HUES48 (cell line): Measurements from ENCODE around the gene GTF2I.
"Not testable (repeated sequence)": the region's sequence is repeated elsewhere in the genome, so short reads cannot be mapped to it uniquely, and the experiment has no call there.

Experiments
- H3K27ac ChIP-seq: one replicate; pipeline ENCODE4 v1.7.0; 2013; ENCODE audit warnings: low read depth, low read length, inconsistent platforms
- H3K27me3 ChIP-seq: 2 replicates; pipeline ENCODE4 v1.6.1; 2013; ENCODE audit warnings: mild to moderate bottlenecking, low read length; ENCODE audit not compliant: control insufficient read depth, insufficient read depth
- H3K36me3 ChIP-seq: 2 replicates; pipeline ENCODE4 v1.6.1; 2013; ENCODE audit warnings: low read length; ENCODE audit not compliant: control insufficient read depth, insufficient read depth
- H3K4me1 ChIP-seq: 2 replicates; pipeline ENCODE4 v1.6.1; 2013; ENCODE audit warnings: mild to moderate bottlenecking, low read length; ENCODE audit not compliant: control insufficient read depth, insufficient read depth
- H3K4me3 ChIP-seq: 2 replicates; pipeline ENCODE4 v1.5.1; 2013; ENCODE audit warnings: mild to moderate bottlenecking, low read depth, low read length
- H3K9ac ChIP-seq: 2 replicates; pipeline ENCODE4 v1.6.1; 2013; ENCODE audit warnings: mild to moderate bottlenecking, low read depth, low read length, moderate library complexity
- H3K9me3 ChIP-seq: 2 replicates; pipeline ENCODE4 v1.6.1; 2013; ENCODE audit warnings: low read length; ENCODE audit not compliant: control insufficient read depth, insufficient read depth

The GTF2I gene

DNA sequence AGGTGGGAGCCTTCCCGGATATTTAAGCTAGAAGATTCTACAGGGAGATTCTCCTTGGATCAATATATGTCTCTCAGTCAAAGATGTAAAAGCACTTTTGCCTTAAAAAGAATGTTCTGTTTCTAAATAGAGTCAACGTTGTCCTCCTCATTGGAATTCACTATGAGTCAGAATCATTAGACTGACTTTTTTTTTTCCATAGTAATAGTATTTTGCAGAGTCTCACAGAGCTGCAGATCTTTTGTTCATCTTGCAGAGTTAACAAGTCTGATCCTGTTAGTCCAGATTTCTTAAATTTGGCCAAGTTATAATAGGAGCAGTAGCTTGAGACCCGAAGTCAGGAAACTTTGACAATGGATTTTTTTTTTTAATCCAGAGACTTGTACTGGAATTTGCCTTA lies 101.5 kb downstream of the GTF2I start:
- H3K27ac ChIP-seq, H3K9ac ChIP-seq, H3K36me3 ChIP-seq, H3K27me3 ChIP-seq, H3K9me3 ChIP-seq, H3K4me1 ChIP-seq, H3K4me3 ChIP-seq: not testable (repeated sequence)

DNA sequence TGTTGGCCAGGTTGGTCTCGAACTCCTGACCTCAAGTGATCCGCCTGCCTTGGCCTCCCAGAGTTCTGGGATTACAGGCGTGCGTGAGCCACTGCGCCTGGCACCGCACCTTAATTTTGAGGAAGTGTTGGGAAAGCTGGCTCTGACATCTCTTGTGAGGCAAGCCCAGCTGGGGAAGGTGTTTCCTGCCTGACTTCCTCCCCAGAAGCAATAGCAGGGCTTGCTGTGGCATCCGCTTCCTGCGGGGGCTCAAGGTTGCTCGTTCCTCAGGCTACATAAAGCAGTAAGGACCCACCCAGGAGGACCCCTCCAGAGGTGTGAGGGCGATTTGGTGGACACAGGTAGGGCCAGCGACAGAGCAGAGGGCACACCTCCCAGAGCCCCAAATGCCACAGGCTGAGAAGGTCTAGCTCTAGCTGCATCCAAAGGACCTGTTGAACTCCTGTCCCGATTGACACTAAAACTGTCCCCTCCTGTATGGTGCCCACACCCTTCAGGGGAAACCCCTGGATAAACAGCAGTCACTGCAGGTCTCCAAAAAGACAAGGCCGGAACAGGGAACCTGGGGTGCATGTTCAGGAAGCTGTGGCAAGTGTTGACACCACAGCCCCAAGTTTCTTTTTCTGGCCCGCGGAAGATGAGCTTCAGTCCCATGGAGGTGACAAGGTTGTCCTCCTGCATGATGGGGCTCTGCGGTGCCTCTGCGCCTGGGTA lies 107.8 kb downstream of the GTF2I start:
- H3K27me3 ChIP-seq, H3K4me3 ChIP-seq, H3K9me3 ChIP-seq, H3K27ac ChIP-seq, H3K9ac ChIP-seq, H3K36me3 ChIP-seq, H3K4me1 ChIP-seq: not testable (repeated sequence)

DNA sequence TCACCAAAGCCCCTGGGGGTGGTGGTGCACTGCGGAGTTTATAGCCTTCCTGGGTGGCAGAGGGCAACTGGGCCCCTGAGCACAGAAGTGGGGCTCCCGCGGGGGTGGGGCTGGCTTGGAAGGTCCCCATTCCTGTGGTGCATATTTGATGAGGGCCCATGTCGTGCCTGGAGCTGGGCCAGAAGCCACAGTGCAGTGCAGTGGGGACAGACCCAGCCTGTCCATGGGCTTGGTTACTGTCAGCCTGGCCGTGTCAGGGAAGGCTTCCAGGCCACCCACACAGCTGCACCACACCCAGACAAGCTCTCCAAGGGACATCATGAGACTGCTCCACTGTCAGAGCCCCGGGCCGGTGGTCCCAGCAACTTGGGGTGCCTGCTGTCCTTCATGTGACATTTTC lies 109.0 kb downstream of the GTF2I start:
- H3K9ac ChIP-seq: not testable (repeated sequence)

DNA sequence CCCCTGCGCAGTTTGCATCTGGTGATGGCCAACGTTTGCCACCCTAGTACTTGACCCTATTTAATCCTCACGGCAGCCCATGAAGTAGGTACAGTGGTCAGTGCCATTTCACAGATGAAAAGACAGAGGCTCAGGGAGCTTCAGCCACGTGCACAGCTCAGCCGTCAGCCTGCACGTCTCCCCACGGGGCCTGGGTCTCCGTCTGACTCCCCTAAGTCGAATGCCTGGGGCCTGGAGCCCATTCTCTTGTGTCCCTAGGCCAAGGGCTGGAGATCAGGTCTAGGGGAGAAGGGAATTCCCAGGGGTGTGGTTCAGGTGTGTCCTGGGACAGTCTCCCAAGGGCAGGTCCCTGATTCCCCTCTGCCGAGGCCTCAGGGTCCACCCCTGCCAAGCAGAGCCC lies 109.5 kb downstream of the GTF2I start:
- not testable (repeated sequence) for H3K27ac ChIP-seq, H3K4me1 ChIP-seq, H3K9ac ChIP-seq, H3K36me3 ChIP-seq, H3K9me3 ChIP-seq, H3K27me3 ChIP-seq, H3K4me3 ChIP-seq

More for the DNA sequence above, 109.0 kb downstream of the GTF2I start:
- not testable (repeated sequence) for H3K4me1 ChIP-seq, H3K27ac ChIP-seq, H3K9me3 ChIP-seq, H3K4me3 ChIP-seq, H3K36me3 ChIP-seq, H3K27me3 ChIP-seq

DNA sequence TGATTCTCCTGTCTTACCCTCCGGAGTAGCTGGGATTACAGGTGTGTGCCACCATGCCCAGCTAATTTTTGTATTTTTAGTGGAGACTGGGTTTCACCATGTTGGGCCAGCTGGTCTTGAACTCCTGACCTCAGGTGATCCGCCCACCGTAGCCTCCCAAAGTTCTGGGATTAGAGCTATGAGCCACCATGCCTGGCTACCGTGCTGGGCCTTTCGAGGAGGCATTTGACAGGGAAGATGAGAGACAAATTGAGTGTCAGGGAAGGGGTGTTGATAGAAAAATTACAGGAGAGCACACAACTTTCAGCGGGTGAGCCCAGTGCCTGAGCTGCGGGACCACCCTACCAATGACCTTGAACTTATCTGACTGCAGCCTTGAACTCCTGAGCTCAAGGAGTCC lies 112.5 kb downstream of the GTF2I start:
- not testable (repeated sequence) for H3K9ac ChIP-seq, H3K27me3 ChIP-seq, H3K4me3 ChIP-seq, H3K27ac ChIP-seq, H3K4me1 ChIP-seq, H3K36me3 ChIP-seq, H3K9me3 ChIP-seq

DNA sequence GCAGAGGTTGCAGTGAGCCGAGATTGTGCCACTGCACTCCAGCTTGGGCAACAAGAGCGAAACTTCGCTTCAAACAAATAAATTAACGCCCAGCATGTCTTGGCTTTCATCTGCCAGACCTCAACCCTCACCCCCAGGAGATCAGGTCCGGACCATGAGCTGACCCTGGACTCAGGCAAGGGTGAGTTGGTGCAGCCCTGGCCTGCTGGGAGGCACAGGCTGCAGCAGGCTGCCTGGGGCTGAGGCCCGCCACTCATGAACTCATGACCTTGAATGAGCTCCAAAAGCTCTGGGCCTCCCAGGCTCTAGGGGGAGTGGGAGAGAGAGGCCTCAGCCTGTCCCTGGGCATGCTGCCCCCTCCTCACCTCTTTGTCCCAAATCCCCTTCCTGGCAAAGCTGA lies 114.6 kb downstream of the GTF2I start:
- not testable (repeated sequence) for H3K4me1 ChIP-seq, H3K27me3 ChIP-seq, H3K4me3 ChIP-seq, H3K9ac ChIP-seq, H3K27ac ChIP-seq, H3K9me3 ChIP-seq, H3K36me3 ChIP-seq

DNA sequence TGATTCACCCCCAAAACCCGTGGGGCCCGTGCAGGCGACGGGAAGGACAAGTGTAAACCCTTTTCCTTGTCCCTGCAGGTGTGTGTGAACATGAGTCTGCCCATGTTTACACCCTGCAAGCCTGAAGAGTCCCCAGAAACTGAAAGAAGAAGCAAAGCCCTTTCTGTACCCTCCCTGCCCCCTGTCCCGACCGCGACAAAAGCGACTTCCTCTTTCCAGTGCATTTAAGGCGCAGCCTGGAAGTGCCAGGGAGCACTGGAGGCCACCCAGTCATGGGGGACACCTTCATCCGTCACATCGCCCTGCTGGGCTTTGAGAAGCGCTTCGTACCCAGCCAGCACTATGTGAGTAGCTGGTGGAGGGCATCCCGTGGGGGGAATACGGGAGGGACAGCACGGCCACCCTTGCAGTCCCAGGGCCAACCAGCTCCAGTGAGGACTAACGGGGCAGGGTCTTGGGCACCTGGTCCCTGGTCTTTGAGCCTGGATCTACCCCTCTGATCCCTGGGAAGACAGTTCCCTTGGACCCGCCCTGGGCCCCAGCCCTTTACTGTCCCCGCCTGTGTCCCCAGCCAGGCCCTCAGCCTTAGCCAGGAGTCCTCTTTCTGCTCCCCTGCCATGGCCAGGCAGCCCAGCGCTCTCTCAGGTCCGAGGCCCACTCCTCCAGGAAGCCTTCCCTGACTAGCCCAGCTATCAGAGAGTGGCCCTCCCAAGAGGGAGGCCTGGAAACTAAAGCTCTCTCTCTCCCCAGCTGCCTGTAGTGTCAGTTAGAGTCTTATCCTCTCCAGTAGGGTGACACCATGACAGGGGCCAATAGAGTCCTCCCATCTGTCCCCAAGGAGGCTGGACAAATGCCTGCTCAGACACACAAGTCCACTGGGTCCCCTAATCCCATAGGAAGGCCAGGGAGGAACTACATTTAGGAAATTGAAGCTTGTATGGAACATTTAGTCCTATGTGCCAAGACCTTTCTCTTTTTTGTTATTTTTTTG lies 116.5 kb downstream of the GTF2I start, which contains the start of gene NCF1:
TSS of gene NCF1 (plus strand) at position 252 of the 991 bp plus-strand sequence. CDS start at position 273, 21 bp downstream.
- not testable (repeated sequence) for H3K4me3 ChIP-seq, H3K4me1 ChIP-seq, H3K36me3 ChIP-seq, H3K9ac ChIP-seq, H3K27me3 ChIP-seq, H3K27ac ChIP-seq, H3K9me3 ChIP-seq

DNA sequence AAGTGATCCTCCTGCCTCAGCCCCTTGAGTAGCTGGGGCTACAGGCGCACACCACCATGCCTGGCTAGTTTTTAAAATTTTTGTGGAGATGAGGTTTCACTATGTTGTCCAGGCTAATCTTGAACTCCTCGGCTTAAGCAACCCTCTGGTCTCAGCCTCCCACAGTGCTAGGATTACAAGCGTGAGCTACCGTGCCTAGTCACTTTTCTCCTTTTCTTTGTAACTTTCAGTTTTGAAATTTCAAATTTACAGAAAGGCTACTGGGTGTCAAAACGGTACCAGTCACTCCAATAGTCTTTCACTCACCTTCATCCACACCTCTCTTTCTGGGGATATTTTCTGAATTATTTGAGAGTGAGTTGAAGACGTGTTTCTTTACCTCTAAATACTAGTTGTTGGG lies 117.6 kb downstream of the GTF2I start:
- H3K4me3 ChIP-seq, H3K27me3 ChIP-seq, H3K27ac ChIP-seq, H3K9me3 ChIP-seq, H3K9ac ChIP-seq, H3K4me1 ChIP-seq, H3K36me3 ChIP-seq: not testable (repeated sequence)

DNA sequence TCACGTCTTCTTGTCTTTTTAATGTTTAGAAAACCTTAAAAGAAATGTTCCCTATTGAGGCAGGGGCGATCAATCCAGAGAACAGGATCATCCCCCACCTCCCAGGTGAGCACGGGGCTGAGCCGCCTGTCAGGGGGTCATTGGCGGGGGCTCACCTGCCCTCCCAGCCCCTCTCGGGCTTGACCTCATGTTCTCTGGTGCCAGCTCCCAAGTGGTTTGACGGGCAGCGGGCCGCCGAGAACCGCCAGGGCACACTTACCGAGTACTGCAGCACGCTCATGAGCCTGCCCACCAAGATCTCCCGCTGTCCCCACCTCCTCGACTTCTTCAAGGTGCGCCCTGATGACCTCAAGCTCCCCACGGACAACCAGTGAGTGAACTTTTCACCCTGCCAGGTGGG lies 121.5 kb downstream of the GTF2I start:
- not testable (repeated sequence) for H3K9ac ChIP-seq, H3K4me1 ChIP-seq, H3K27ac ChIP-seq, H3K36me3 ChIP-seq, H3K4me3 ChIP-seq, H3K9me3 ChIP-seq, H3K27me3 ChIP-seq

DNA sequence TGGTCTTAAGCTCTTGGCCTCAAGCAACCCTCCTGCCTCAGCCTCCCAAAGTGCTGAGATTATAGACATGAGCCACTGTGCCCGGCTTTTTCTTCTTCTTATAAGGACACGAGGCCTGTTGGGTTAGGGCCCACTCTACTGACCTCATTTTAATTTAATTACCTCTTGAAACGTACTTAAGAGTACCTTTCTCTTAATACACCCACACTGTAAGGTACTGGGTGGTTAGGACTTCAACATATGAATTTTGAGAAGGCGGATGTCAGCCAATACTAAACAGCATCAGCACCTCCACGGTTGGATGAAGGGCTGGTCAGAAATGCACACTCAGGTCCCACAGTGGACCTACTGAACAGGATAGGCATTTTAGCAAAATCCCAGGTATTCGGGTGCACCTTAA lies 124.2 kb downstream of the GTF2I start:
- H3K9ac ChIP-seq, H3K27me3 ChIP-seq, H3K9me3 ChIP-seq, H3K4me3 ChIP-seq, H3K4me1 ChIP-seq, H3K36me3 ChIP-seq, H3K27ac ChIP-seq: not testable (repeated sequence)

DNA sequence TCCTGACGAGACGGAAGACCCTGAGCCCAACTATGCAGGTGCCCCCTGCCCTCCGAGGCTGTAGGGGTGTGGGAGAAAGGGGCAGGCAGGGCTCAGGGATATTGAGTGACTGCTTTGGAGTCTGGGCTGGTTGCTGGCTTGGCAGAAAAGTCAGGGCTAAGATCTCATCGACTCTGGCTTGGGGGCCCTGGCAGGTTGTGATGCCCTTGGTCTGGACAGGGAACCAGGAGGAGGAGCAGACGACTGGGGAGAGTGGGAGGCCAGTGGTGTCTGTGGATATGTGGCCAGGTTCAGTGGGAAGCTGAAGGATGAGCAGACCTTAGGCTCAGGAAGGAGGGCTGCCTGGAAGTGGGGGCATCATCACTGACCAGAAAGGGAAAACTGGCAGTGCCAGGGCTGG lies 126.1 kb downstream of the GTF2I start:
- H3K4me1 ChIP-seq, H3K4me3 ChIP-seq: not testable (repeated sequence)

More for the DNA sequence above, 126.1 kb downstream of the GTF2I start:
- H3K27me3 ChIP-seq, H3K9ac ChIP-seq, H3K27ac ChIP-seq, H3K36me3 ChIP-seq, H3K9me3 ChIP-seq: not testable (repeated sequence)
